Measurements from ENCODE around the gene TSHZ2.

- TF ChIP-seq, protein P1, sequence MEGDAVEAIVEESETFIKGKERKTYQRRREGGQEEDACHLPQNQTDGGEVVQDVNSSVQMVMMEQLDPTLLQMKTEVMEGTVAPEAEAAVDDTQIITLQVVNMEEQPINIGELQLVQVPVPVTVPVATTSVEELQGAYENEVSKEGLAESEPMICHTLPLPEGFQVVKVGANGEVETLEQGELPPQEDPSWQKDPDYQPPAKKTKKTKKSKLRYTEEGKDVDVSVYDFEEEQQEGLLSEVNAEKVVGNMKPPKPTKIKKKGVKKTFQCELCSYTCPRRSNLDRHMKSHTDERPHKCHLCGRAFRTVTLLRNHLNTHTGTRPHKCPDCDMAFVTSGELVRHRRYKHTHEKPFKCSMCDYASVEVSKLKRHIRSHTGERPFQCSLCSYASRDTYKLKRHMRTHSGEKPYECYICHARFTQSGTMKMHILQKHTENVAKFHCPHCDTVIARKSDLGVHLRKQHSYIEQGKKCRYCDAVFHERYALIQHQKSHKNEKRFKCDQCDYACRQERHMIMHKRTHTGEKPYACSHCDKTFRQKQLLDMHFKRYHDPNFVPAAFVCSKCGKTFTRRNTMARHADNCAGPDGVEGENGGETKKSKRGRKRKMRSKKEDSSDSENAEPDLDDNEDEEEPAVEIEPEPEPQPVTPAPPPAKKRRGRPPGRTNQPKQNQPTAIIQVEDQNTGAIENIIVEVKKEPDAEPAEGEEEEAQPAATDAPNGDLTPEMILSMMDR (conservative IDR thresholded peaks at IDR 0.05): no peak; the same call in 1 of the 2 replicates
- TF ChIP-seq ZFX (IDR thresholded peaks at IDR 0.05): no peak
Measured at GRCh38 chr20:53413186-53413631, 441.1 kb downstream of the TSHZ2 start.

Measured in C4-2B (cell line).